ENCODE data around the gene SFTA2. TPM values are rescaled to one million over a fixed set of nuclear protein-coding genes. Genes with fewer than 3 reads are reported as not detected.

The SFTA2 gene
- total and polyA plus RNA-seq, 10 of the 15 experiments (the other 5 are each of a cell fraction or from before 2014, with no cell fraction given): 0.15 to 0.92 (median 0.33) TPM; not detected in 4

DNA sequence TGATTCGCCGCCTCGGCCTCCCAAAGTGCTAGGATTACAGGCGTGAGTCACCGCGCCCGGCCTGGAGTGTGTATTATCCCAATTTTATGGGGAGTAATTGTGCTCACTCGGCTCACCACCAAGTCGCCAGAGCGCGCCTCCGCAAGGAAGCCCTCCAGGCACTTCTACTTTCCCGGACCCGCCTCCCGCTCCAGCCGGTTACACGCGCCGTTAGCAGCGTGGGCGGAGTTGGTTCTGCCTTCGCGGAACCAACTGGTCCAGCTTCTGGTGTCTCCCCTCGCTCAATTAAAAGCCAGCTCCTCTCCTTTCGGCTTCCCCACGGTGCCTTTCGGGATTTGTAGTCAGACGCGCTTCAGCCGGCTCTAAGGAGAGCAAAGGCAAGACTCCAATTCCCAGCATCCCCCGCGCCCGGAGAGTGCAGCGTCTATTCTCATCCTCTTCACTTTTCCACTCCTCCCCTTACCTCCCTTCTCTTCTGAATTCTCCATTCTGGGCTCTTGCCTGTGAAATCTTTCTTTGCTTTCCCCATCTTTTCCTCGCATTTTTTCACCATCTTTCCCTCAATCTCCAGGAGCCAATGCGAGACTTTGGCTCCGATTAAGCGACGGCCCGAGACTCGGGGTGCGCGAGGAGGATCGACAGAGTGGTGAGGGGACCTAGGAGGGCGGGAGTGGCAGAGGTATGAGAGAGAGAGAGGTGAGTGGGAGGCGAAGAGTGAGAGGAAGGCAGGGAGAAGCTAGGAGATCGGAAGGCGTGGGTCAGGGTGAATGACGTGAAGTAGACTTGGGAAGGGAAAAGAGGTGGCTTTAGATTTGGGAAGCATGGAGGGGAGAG, 24.0 kb downstream of the SFTA2 start, which contains the start of gene GTF2H4:
GTF2H4 (plus strand) TSS at position 450 of the 834 bp plus-strand sequence.
- no peaks in the 10 kb centered on the region for H3K9me3 ChIP-seq (replicated peaks; ENCODE audit: control insufficient read depth, insufficient read depth, low read length)
- H3K4me1 ChIP-seq (ENCODE audit: control insufficient read depth, insufficient read depth, low read length): peaks cover 16% of the 10 kb centered on the region
- WGBS (ENCODE audit: insufficient coverage, insufficient replicate concordance, low lambda C conversion rate, missing lambda C conversion rate): under 1% methylated on average over 48 of the region's 49 CpGs
- peak within 1 kb of the TSS; percentile 77 for H3K27ac ChIP-seq (ENCODE audit: control insufficient read depth, insufficient read depth)
- no peaks in the 10 kb centered on the region for H3K27me3 ChIP-seq (replicated peaks in 1 of 2; ENCODE audit: control insufficient read depth in 2 of 2, insufficient read depth in 2 of 2, low read length in 1 of 2)
- intact Hi-C loops (cut with micrococcal nuclease; ENCODE audit: unreplicated experiment): loop anchor here (2.0 kb wide), 1 partner anchor 25 kb away; no protein-coding TSS in a partner anchor
- no TSS peak for BruUV-seq (replicated peaks)
- POLR2A ChIA-PET: interaction anchor here (0.6 to 2.1 kb wide), 6 partner anchors 19 to 392 kb away, joined by 3 to 21 read pairs (median 3); partner anchors contain the start of gene DDR1
- H3K4me3 ChIP-seq: peak within 1 kb of the TSS; percentile 100
- ATAC-seq (peak; percentile 99), FAIRE-seq (peak; percentile 96), DNase-seq (ENCODE audit: low read depth, low spot score) (peak; percentile 94)
- H3K4me2 ChIP-seq (ENCODE audit: control insufficient read depth, insufficient read depth): peak within 1 kb of the TSS; percentile 92
- H3K9ac ChIP-seq (ENCODE audit: control insufficient read depth, insufficient read depth, low read length): peak within 1 kb of the TSS; percentile 87
- in situ Hi-C loops (cut with MboI): no loop called here
- H3K79me2 ChIP-seq (ENCODE audit: control insufficient read depth, insufficient read depth, low read length): peaks cover 11% of the 10 kb centered on the region
- peak within 1 kb of the TSS; percentile 98 for H2AFZ ChIP-seq (ENCODE audit: control insufficient read depth, low read depth, low read length)
- RAD21 ChIA-PET (ENCODE audit: unreplicated experiment): interaction anchor here (1.0 to 3.5 kb wide), 4 partner anchors 12 to 171 kb away, joined by 3 to 22 read pairs (median 4); partner anchors contain the start of gene DDR1
- H3K36me3 ChIP-seq (ENCODE audit: control insufficient read depth in 2 of 2, insufficient read depth in 2 of 2, low read length in 1 of 2): peaks cover 3% of the 10 kb centered on the region in 2 experiments; a peak in 1 of 4 replicates
- H4K20me1 ChIP-seq (ENCODE audit: control insufficient read depth, insufficient read depth): no peaks in the 10 kb centered on the region
- SMC1A ChIA-PET (ENCODE audit: uncharacterized antibody, unreplicated experiment): interaction anchor here (0.8 to 3.0 kb wide), 5 partner anchors 16 to 211 kb away, joined by 3 to 14 read pairs (median 3); partner anchors contain the start of gene DDR1
- CTCF ChIA-PET: interaction anchor here (0.6 to 3.7 kb wide), 6 partner anchors 23 to 689 kb away, joined by 3 to 13 read pairs (median 5); no protein-coding TSS in a partner anchor
- TF ChIP-seq LARP7 (IDR thresholded peaks at IDR 0.05) (peak; percentile 94), ATF7 (IDR thresholded peaks at IDR 0.05; ENCODE audit: low read depth) (peak; percentile 74; the same call in 1 of the 2 replicates), CBFB (IDR thresholded peaks at IDR 0.05; ENCODE audit: low read depth) (peak; percentile 37; the same call in 1 of the 2 replicates), DPF2 (IDR thresholded peaks at IDR 0.05) (peak; percentile 70; the same call in 1 of the 2 replicates), ZNF207 (IDR thresholded peaks at IDR 0.05; ENCODE audit: borderline replicate concordance) (peak; percentile 93; the same call in 1 of the 2 replicates), MEF2B (IDR thresholded peaks at IDR 0.05; ENCODE audit: partially characterized antibody, poor library complexity, severe bottlenecking) (no peak), NFXL1 (IDR thresholded peaks at IDR 0.05; ENCODE audit: borderline replicate concordance) (no peak), CREB1 (IDR thresholded peaks at IDR 0.05; ENCODE audit: low read depth) (peak; percentile 77), TARDBP (IDR thresholded peaks at IDR 0.05; ENCODE audit: borderline replicate concordance) (peak; percentile 96), ZNF687 (IDR thresholded peaks at IDR 0.05) (peak; percentile 40; the same call in 1 of the 2 replicates), HDAC2 (IDR thresholded peaks at IDR 0.05) (0 out of 2 replicates have a peak, but pooled peaks have one; percentile 53), RB1 (IDR thresholded peaks at IDR 0.05; ENCODE audit: borderline replicate concordance) (no peak; the same call in none of the 2 replicates), NKRF (conservative IDR thresholded peaks at IDR 0.05) (peak; percentile 91), POLR2A (IDR thresholded peaks at IDR 0.05; ENCODE audit: low read depth, low read length) (peak; percentile 65)
- TF ChIP-seq, protein P1, sequence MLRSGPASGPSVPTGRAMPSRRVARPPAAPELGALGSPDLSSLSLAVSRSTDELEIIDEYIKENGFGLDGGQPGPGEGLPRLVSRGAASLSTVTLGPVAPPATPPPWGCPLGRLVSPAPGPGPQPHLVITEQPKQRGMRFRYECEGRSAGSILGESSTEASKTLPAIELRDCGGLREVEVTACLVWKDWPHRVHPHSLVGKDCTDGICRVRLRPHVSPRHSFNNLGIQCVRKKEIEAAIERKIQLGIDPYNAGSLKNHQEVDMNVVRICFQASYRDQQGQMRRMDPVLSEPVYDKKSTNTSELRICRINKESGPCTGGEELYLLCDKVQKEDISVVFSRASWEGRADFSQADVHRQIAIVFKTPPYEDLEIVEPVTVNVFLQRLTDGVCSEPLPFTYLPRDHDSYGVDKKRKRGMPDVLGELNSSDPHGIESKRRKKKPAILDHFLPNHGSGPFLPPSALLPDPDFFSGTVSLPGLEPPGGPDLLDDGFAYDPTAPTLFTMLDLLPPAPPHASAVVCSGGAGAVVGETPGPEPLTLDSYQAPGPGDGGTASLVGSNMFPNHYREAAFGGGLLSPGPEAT (IDR thresholded peaks at IDR 0.05; ENCODE audit: low read depth): peak; percentile 99
